GM19240 (cell line): ENCODE results near the gene TLR4.

Experiments
- DNase-seq: peaks from one replicate; pipeline ENCODE4 v3.0.0; 2011; ENCODE audit warnings: low spot score; ENCODE audit not compliant: insufficient read length

The TLR4 gene

GRCh38 chr9:117744856-117745389, 40.7 kb downstream of the TLR4 start:
- no peak for DNase-seq

DNA sequence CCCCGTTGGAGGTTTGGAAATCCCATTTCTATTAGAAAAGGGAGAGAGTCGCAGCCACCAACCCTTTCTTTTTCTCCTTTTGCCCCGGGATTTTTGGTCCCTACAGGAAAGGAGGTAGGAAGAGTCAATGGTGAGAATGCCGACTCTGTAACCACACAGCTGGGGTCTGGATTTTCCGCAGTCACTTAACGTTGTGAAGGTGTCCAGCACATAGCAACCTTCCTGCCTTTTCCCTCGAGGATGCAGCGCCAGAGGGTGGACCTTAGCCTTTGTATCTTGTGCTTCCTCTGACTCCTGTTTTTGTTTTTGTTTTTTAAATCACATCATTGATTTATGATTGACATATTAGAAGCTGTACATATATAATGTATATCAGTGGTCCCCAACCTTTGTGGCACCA, 41.4 kb downstream of the TLR4 start:
- no peak for DNase-seq

- no peak for DNase-seq
Measured at GRCh38 chr9:117746263-117746662, 42.1 kb downstream of the TLR4 start.

DNA sequence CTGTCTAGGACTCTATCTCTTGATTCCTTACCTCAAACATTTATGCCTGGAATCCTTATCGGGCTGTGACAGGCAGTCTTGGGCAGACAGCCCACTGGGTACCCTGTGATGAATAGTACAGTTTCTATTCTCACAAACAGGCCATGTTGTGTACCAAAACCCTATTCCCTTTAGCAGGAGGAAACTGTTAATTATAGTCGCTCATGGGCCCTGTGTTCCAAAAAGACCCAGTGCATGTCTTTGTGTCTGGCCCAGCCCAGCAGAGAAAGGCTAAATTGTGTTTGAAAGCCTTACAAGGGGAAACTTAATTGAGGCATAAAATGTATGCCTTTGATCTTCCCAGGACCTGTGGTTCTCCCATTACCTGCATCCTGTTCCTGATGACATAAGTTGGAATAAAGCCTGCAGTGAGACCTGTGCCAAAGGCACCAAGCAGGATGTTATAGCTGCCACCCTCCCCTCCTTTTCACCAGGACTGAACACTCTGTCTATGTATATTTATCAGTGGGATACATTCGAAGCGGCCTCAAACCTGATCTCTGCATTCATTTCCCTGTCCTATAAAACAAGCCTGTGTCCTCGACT, 43.3 kb downstream of the TLR4 start:
- no peak for DNase-seq

GRCh38 chr9:117750401-117750800, 46.2 kb downstream of the TLR4 start:
- DNase-seq, result no peak

DNA sequence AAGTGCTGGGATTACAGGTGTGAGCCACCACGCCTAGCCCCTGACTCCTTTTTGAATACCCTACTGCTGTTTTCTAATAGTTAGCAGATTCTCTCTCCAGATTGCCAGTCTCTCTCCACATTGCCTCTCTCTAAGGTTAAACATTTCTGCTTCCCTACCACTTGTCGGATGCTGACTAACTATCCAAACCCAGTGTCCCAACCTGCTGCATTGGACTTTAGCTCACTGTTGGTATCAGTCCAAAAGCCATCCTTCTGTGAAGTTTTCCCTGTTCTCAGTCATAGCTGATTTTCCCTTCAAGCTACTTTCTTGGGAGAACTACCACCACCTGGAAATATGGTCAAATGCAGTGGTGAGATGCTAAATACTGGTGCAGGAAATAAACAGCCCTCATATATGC, 48.7 kb downstream of the TLR4 start:
- no peak for DNase-seq

DNA sequence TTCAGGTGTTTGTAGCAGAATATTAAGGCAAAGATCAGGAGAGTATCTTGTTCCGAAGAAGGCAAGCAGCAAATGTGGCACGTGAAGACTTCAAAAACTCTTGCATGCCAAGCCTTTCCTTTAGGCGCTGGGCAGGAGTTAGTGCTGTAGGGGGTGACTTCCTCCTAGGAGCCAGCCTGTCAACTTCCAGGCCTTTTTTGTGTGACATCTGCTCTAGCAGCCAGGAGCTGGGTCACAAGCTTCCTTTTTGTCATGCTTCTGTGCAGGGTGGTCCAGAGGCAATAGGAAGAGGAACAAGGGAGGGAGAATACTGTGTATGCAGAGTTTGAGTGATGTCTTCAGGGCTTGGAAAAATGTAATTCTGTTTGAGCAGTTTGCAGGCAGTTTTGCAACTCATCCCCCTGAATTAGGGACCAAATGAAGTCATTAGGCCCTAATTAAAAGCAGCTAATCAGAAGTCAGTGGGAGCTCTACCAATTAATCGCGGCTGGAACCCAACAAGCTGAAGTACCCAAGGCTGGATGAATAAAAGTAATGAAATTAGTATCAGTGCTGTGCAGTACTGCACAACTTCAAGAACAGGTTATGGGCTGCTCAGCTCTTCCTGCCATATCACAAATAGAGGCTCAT, 53.5 kb downstream of the TLR4 start:
- no peak for DNase-seq

DNA sequence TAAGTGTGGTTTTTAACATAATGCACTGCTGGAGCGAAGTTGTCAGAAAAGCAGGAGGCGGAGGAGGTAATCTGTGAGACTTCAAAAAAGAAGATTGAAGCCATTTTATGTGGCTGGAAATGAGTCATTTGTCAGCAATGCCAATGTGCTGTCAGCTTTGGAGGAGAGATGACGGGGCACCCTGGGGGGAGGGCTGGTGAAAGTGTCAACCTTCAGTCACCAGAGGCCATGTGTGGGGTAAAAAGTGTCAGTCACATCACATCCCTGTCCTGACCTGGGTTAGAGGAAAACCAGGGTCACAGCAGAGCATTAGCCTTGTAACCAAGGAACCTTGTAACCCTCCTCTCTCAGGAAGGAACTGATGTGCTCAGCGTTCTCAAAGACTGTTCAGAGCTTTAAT, 59.1 kb downstream of the TLR4 start:
- DNase-seq, result no peak

DNA sequence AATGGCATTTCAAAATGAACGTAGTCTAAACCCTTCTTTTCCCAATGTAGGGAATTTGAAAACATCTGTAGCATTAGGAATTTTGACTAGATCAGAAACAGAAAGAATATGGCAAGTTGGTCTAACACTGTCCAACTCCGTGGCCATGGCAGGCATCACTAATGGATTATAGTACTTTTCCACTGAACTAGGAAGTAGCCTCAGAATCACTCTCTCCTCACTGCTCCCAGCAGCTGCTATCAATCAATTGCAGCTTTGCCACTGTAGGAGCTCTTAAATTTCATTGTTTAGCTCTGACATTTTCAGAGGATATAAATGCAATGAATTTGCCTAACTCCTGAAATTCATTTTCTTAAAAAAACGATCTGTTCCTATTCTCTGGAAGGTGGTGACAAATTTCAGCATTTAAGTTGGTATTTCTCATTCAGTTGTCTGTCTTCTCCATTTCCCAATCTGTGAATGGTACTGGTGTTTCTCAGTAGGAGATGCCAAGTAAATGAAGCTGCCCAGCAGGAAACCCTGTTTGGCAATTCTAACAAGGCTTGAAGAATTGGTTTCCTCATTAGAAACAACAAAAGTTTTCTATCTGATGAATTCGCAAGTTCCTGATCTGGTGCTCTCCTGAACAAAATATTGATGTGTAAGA, 64.7 kb downstream of the TLR4 start:
- no peak for DNase-seq

GRCh38 chr9:117771136-117771535, 66.9 kb downstream of the TLR4 start:
- DNase-seq, result no peak

DNA sequence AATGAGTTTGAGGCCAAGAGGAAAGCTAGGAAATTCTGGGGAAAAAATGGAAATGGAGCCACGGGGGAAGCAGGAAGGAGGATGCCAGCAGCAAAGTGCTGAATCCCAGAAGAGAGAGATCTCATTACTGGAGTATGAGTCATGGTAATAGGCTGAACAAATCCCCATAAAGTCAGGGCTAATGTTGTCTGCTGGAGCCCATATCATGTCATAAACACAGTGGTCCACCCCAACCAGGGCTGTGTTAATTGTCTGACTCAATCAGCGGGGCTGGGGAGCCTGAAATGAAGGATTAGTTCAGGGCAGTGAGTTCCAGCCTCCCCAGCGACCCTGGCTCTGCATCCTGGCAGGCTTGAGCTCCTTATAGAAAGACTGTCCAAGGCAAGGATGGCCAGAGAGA, 68.8 kb downstream of the TLR4 start:
- DNase-seq, result no peak
